ENCODE measurements around the gene ROR2.
A peak's percentile ranks its signal among the peaks of the same experiment; 100 is the strongest.

ROR2 gene

GRCh38 chr9:91907484-91908292, 42.3 kb downstream of the ROR2 start:
- in situ Hi-C loops (cut with MboI; ENCODE audit: low pct_unique_long_range_greater_than_20kb, low sequenced_read_pairs) = no loop called here
- no peak for DNase-seq

- peak; percentile 46 for DNase-seq
- in situ Hi-C loops (cut with MboI; ENCODE audit: low pct_unique_long_range_greater_than_20kb, low sequenced_read_pairs) = no loop called here
These were observed 44.0 kb downstream of the ROR2 start for GRCh38 chr9:91905991-91906469.

GRCh38 chr9:91905237-91905650, 44.8 kb downstream of the ROR2 start:
- in situ Hi-C loops (cut with MboI; ENCODE audit: low pct_unique_long_range_greater_than_20kb, low sequenced_read_pairs) = no loop called here
- DNase-seq = no peak

GRCh38 chr9:91904588-91905236, 45.3 kb downstream of the ROR2 start:
- in situ Hi-C loops (cut with MboI; ENCODE audit: low pct_unique_long_range_greater_than_20kb, low sequenced_read_pairs) = no loop called here
- DNase-seq = no peak

GRCh38 chr9:91903126-91903911, 46.7 kb downstream of the ROR2 start:
- in situ Hi-C loops (cut with MboI; ENCODE audit: low pct_unique_long_range_greater_than_20kb, low sequenced_read_pairs) = no loop called here
- peak; percentile 61 for DNase-seq

- in situ Hi-C loops (cut with MboI; ENCODE audit: low pct_unique_long_range_greater_than_20kb, low sequenced_read_pairs) = no loop called here
- no peak for DNase-seq
These were observed 47.4 kb downstream of the ROR2 start for GRCh38 chr9:91902475-91903125.

GRCh38 chr9:91900797-91901177, 49.2 kb downstream of the ROR2 start:
- in situ Hi-C loops (cut with MboI; ENCODE audit: low pct_unique_long_range_greater_than_20kb, low sequenced_read_pairs) = no loop called here
- DNase-seq = no peak

- DNase-seq = no peak
- in situ Hi-C loops (cut with MboI; ENCODE audit: low pct_unique_long_range_greater_than_20kb, low sequenced_read_pairs) = no loop called here
These were observed 49.8 kb downstream of the ROR2 start for GRCh38 chr9:91900055-91900796.

GRCh38 chr9:91899594-91899993, 50.4 kb downstream of the ROR2 start:
- in situ Hi-C loops (cut with MboI; ENCODE audit: low pct_unique_long_range_greater_than_20kb, low sequenced_read_pairs) = no loop called here
- DNase-seq = no peak

- in situ Hi-C loops (cut with MboI; ENCODE audit: low pct_unique_long_range_greater_than_20kb, low sequenced_read_pairs) = no loop called here
- no peak for DNase-seq
These were observed 50.8 kb downstream of the ROR2 start for GRCh38 chr9:91899219-91899563.

- in situ Hi-C loops (cut with MboI; ENCODE audit: low pct_unique_long_range_greater_than_20kb, low sequenced_read_pairs) = no loop called here
- peak; percentile 23 for DNase-seq
These were observed 51.4 kb downstream of the ROR2 start for GRCh38 chr9:91898451-91899218.

GRCh38 chr9:91897201-91897600, 52.8 kb downstream of the ROR2 start:
- no peak for DNase-seq
- in situ Hi-C loops (cut with MboI; ENCODE audit: low pct_unique_long_range_greater_than_20kb, low sequenced_read_pairs) = no loop called here

GRCh38 chr9:91896513-91897121, 53.4 kb downstream of the ROR2 start:
- DNase-seq = no peak
- in situ Hi-C loops (cut with MboI; ENCODE audit: low pct_unique_long_range_greater_than_20kb, low sequenced_read_pairs) = no loop called here

- in situ Hi-C loops (cut with MboI; ENCODE audit: low pct_unique_long_range_greater_than_20kb, low sequenced_read_pairs) = no loop called here
- DNase-seq = no peak
These were observed 53.9 kb downstream of the ROR2 start for GRCh38 chr9:91896097-91896496.

- in situ Hi-C loops (cut with MboI; ENCODE audit: low pct_unique_long_range_greater_than_20kb, low sequenced_read_pairs) = no loop called here
- DNase-seq = no peak
These were observed 55.5 kb downstream of the ROR2 start for GRCh38 chr9:91894536-91894935.

GRCh38 chr9:91894023-91894422, 56.0 kb downstream of the ROR2 start:
- in situ Hi-C loops (cut with MboI; ENCODE audit: low pct_unique_long_range_greater_than_20kb, low sequenced_read_pairs) = no loop called here
- DNase-seq = no peak

GRCh38 chr9:91891915-91892314, 58.1 kb downstream of the ROR2 start:
- DNase-seq = no peak
- in situ Hi-C loops (cut with MboI; ENCODE audit: low pct_unique_long_range_greater_than_20kb, low sequenced_read_pairs) = no loop called here

- no peak for DNase-seq
- in situ Hi-C loops (cut with MboI; ENCODE audit: low pct_unique_long_range_greater_than_20kb, low sequenced_read_pairs) = no loop called here
These were observed 59.4 kb downstream of the ROR2 start for GRCh38 chr9:91890662-91891061.
